ENCODE data around the gene CHAT.
A peak's percentile ranks its signal among the peaks of the same experiment; 100 is the strongest.

CHAT gene

GRCh38 chr10:49632406-49633317 lies 18.8 kb downstream of the CHAT start:
- DNase-seq, result no peak

GRCh38 chr10:49633327-49634068 lies 19.7 kb downstream of the CHAT start:
- DNase-seq, result no peak

GRCh38 chr10:49634069-49634660 lies 20.3 kb downstream of the CHAT start:
- DNase-seq, result no peak

GRCh38 chr10:49642311-49642710 lies 28.5 kb downstream of the CHAT start:
- DNase-seq, result no peak

- DNase-seq, result no peak
Measured at GRCh38 chr10:49643241-49644034, 29.6 kb downstream of the CHAT start.

- peak in 1 of 3 donors; percentile 2 for DNase-seq
Measured at GRCh38 chr10:49644035-49644646, 30.3 kb downstream of the CHAT start.

GRCh38 chr10:49645417-49645816 lies 31.6 kb downstream of the CHAT start:
- DNase-seq, result no peak

- peak in 1 of 3 donors; percentile 29 for DNase-seq
Measured at GRCh38 chr10:49645871-49646870, 32.3 kb downstream of the CHAT start.

- DNase-seq, result no peak
Measured at GRCh38 chr10:49647554-49647953, 33.7 kb downstream of the CHAT start.

- DNase-seq, result no peak
Measured at GRCh38 chr10:49647985-49648795, 34.4 kb downstream of the CHAT start.

- DNase-seq, result no peak
Measured at GRCh38 chr10:49649294-49649693, 35.5 kb downstream of the CHAT start.

- no peak for DNase-seq
Measured at GRCh38 chr10:49649936-49650723, 36.3 kb downstream of the CHAT start.

- no peak for DNase-seq
Measured at GRCh38 chr10:49650724-49651034, 36.8 kb downstream of the CHAT start.

- no peak for DNase-seq
Measured at GRCh38 chr10:49651039-49651835, 37.4 kb downstream of the CHAT start.

- DNase-seq, result no peak
Measured at GRCh38 chr10:49651917-49652316, 38.1 kb downstream of the CHAT start.

GRCh38 chr10:49652421-49653272 lies 38.8 kb downstream of the CHAT start:
- DNase-seq, result no peak

- DNase-seq, result no peak
Measured at GRCh38 chr10:49653273-49653929, 39.6 kb downstream of the CHAT start.

All from suppressor macrophage treated with lipopolysaccharide for 1 hour (primary cell).